Activated T-helper 1 cell treated with anti-CD3 and anti-CD28 coated beads, Interleukin-2, amount 50 U/mL, for 16 hours (primary cell): ENCODE results near the gene FLT1.

Experiments
- DNase-seq, 2 donors: peaks; one replicate each; pipeline ENCODE4 v3.0.0-alpha.2; 2020; ENCODE audit warnings: low read depth in 1 of 2, low spot score in 1 of 2

The FLT1 gene

DNA sequence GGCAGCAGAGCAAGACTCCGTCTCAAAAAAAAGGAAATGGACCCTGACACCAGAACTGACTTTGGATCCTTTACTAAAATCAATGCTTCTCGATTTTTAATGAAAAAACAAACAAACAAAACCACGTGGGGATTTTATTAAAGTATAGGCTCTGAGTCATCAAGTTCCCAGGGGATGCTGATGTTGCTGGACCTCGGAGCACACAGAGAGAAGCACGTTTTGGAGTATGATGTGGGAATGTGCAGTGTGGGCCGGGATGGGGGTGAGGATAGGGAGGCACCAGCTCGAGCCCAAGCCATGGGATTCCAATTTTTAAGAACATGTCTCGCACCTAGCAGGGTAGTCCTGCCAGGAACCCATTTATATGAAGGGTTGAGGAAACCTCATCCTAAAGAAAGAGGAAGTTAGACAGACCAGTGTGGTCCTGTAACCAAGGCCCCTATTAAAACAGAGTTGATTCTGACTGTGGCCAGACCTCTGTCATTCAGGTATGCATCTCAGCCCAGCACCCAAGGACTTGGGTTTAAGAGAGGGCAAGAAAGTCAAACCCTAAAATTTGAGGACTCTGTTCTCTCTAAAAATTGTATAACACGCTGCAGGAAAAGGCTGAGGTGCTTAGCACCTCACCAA is 6.4 kb downstream of the FLT1 start:
- no peak for DNase-seq

DNA sequence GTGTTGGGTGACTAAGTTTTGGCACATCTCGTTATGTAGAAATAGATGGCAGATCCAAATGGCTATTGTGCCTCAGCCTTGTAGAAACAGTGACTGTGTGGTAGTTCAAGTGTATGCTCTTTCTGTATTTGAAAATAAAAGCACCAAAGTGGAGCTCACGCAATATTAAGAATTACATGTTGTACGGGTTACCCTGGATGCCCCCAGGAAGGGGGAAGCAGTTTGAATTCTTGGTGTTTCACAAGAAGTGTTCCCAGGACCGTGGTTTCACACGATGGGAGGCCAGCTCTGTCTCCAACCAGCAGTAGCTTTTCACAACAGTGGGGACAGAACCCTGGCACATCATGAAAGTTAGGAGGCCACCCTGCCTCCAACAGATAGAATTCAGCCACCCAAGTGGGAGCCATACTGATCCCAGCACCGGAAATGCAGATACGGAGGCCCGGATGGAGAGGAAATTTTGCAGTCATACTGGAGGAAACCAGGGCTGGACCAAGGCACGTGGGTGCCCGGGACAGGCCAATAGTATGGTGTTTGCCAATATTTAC is 8.9 kb downstream of the FLT1 start:
- no peak for DNase-seq

DNA sequence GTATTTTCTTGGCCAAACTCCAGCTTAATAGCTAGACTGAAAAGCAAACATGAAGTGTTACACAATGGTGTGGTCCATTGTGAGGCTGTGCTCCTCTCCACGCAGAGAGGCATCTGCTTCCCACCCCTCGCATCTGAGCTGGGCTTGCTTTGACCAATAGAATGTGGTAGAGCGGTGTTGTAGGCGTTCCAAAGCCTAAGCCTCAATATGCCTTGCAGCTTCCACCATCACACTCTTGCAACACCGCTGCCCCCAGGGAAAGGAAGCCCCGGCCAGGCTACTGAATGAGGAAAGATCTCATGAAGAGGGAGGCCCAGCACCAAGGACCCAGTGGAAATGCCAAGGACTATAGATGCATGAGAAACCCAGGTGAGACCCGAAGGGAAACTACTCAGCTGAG is 9.4 kb downstream of the FLT1 start:
- DNase-seq, result no peak

DNA sequence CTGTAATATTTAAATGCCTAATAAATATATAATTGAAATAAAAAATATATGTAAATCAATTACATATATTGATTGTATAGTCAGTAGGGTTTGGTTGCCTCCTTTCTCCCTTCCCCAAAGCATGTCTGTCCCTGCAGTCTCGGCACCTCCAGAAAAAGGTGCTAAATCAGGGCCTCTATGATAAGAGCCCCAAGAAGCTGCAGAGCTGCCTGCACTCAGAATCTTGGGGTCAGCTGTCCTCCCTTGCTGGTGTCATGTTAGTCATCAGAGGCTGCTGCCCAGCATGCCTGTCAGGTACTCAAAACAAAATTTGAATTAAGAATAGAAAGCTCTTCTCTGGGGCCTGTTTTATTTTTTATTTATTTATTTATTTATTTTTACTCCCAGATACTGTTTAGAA is 9.8 kb downstream of the FLT1 start:
- no peak for DNase-seq

DNA sequence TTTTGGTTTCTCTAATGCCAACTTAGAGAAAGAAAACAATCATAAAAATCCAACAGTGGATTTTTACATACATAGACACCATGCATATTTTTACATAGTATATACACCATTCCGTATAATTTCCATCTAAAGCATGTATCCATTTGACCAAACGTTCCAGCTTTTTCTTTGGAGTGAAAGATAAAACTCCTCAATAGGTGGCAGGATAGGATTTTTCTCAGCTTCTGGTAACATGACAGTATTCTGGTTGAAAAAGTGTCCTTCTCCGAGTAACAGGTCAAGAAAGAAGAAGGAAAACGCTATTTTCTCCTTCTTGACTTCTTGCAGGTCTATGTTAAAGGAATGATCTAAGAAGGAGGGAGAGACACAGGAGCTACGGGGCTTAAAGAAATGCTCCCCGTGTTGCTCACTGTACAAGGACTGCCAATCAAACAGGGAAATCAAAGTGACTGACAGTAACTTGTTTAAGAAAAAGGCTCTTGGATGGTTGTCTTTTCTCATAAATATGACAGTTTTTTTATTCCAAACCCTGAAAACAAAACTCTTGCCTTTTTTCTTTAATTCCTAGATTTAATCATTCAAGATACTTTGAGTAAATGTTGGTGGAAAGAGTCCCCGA is 11.5 kb downstream of the FLT1 start:
- no peak for DNase-seq

DNA sequence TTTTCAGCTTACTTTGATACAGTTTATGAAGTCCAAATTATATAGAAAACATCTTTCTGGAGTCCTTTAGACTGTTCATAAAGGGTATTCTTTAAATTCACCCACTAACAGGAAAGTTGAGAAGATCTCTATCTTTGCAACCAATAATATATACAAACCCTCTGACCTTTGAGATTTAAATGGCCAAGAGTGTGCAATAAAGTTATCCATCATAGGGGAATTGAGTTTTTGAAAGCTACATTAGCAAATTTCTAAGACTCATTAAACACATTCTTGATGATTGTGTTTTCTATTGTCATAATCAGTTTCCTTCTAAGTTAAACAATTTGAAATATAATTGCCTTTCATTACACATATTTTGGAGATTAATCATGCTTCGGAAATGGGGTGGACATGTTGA is 15.9 kb downstream of the FLT1 start:
- no peak for DNase-seq

DNA sequence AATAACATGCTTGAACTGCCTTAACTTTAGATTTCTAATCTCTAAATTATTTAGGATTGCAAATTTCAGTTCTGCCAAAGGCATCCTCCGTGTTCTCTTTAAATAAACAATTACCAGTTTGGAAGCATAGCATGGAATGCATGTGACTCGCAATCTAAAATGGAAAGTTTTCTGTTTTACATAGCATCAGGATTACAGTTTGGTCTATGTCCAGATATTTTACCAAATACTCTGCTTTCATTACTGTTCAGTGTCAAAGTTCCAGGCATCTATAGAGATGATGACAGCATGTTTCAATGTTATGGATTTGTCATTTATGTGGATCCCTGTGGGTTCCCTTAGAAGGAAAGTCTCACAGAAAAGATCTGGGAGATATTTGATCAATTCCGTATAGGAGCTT is 16.8 kb downstream of the FLT1 start:
- DNase-seq, result no peak

DNA sequence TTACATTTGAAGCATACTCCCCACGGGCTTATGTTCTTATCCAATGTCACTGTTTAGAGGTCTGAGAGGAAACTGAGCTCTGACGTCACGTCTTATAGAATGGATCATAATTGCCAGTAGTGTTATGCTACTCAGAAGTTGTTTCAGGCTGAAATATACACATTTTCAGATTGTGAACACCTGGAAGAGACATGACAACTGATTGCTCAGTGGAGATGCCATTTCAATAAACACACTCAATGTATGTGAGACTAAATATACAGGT is 17.3 kb downstream of the FLT1 start:
- DNase-seq, result no peak

DNA sequence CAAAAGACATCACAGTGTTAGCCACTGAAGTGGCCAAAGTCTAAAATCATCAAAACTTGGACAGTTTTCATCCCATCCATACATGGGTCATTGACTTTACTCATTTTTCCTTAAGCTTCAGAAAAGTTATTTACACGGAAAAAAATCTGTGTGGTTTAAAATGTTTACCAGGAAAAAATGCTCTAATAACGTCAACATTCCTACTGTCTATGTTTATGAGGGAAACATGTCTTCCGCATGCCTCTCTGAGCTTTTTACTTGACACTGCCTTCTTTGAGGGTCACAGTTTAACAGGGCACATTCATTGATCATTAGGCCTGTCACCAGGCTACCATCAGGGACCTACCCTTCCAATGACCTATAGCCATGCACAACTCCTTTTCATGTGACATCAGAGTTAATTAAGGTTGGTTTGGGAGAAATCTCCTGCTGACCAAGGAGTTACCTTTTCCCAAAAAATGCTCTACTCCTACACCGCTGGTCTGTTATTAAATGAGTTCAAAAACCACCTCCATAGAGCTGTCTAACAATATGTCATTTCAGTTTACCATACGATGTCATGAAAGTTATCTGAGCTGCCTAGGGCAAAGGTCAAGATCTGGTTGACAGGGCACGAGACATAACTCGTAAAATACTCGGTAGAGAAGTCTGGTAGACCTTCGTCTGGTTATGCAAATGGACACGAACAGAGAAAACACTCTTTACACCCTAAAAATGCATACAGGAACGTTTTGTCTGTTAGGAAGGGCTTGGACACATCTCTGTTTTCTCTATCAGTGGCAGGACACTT is 17.8 kb downstream of the FLT1 start:
- DNase-seq, result no peak

DNA sequence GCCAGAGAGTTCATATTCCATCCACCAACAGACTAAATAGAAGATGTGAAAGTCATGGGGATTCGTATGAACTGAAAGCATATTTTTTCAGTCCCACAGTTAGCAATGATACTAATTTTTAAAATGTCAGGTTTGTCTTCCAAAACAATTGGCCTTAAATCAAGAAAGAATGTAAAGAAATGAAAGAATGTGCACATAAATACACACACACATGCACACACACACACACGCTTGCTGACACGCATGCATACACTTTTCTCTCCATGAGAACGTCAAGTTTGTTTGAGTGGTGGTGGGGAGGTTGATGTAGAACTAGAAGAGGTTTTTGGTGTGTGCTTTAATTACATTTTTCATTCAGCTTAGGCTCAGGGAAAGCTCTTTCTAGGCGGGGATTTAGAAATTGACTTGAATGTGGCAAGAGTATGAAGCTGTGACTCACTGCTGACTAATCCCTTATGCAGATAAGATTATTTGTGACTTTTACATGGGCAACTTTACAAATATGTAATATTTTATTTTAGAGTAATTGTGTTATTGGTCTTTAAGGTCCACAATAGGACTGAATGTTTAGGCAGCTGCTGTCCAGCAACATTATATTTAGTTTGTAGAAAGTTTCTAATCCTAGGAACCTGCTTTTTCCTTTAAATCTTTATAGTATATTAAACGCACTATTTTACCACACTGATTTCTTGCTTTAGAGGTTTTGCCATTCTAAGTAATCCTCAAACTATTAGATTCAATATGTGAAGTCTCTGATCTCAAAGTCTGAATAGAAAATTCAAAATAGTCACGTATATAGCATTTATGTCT is 18.8 kb downstream of the FLT1 start:
- no peak for DNase-seq

DNA sequence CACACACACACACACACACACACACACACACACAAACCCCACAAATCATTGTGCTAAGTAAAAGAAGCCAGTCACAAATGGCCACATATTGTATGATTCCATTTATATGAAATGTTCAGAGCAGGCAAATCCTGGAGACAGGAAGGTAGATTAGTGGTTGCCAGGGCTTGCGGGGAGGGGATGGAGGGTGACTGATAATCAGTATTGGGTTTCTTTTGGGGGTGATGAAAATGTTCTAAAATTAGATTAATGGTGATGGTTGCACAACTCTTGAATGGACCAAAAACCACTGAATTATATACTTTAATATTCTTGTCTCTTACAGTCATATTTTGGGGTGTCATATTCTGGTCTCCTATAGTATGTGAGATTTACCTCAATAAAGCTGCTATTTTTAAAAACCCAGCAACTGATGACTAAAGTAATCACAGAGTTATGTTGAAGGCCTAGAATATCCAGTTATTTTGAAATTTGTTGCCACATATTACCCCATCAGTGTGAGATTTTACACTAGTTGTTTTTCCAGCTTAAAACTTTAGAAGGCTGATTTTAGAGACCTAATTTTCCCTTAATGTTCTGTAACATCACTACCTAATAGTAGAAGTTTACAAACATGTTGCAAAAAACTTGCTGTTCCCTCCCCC is 20.3 kb downstream of the FLT1 start:
- no peak for DNase-seq

DNA sequence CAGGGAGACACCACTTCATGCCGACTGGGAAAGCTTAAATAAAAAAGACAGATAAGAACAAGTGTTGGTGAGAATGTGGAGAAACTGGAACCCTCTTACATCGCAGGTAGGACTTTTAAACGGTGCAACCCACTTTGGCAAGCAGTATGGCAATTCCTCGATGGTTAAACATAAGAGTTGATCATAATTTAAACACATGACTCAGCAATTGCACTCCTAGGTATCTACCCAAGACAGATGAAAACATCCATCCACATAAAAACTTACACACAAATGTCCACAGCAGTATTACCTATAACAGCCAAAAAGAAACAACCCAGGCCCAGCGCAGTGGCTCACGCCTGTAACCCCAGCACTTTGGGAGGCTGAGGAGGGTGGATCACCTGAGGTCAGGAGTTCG is 21.9 kb downstream of the FLT1 start:
- DNase-seq, result no peak

DNA sequence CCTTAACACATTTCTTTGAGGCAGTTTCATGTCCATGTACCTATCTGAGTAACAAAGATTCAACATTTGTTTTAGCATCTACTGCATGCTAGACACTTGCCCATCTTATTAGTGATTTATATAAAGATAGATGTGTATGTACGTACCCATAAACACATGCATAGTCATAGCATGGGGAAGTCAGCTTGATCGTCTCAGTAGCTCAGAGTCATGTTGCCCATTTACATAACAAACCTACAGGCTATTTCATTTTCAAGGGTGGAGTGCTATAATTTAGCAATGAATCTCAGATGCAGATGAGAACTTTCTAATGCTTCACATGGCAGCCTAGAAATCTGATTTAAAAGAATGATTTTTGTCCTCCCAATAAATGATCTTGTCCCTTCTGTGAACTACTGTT is 23.5 kb downstream of the FLT1 start:
- no peak for DNase-seq

DNA sequence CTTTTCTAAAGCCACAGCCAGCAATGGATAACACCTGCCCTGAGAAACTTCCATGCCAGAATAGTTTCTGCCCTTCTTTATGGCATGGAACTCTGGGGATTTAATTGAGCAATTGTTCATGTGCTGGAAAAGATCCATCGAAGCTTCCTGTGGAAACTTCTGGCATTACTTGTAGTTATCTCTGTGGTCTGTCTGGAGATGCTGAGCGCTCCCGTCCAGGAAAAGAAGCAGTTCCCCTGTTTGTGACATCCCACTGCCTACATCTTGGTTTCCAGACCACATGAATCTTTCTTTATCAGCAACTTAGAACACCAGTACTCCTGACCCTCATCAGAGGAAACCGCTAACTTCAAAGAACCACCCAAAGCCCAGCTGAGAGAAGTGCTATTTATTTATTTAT is 24.6 kb downstream of the FLT1 start:
- no peak for DNase-seq

DNA sequence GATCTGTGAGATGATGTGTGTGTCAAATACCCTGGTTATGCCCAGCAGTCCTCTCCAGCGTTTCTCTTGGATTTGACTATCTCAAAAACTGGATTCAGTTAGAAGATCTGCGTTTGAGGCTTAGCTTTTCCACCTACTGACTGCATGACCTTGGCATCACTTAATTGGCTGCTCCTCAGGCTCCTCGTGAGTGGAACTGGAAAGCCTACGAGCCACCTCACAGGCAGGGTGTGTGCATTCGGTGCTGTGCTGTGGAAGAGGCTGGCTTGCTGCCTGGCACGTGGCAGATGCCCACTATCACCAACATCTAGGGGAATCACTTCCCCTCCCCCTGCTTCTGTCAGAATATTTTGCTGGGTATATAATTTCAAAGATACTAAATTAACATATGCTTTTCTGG is 25.6 kb downstream of the FLT1 start:
- no peak for DNase-seq

DNA sequence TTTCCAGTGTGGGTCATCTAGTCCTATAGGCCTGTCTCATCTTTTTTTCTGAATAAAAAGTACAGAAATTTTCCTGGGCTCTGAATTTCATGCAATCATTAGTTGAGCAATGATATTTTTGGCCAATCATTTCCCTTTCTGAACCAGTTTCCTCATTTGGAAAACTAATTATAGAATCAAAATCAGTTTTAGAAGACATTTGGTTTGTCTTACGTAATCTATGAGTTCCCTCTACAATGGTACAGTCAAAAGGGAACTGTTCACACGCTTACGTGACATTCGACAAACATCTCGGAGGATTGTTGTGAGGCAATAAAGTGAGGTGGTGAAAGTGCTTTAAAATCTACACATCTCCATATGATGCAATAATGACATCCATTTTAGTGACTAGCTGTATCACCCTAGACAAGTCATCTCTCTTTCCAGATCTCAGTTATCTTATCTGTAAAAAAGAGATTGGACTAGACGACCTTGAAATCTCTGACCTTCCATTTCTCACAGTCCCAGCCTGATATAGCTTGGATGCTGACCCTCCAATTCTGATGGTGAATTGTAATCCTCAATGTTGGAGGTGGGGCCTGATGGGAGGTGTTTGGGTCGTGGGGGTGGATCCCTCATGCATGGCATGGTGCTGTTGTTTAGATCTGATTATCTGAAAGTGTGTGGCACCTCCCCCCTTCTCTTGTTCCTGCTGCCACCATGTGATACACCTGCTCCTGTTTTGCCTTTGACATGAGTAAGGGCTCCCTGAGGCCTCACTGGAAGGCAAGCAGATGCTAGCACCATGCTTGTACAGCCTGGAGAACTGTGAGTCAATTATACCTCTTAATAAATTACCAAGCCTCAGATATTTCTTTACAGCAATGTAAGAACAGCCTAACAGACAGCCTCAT is 26.7 kb downstream of the FLT1 start:
- no peak for DNase-seq

DNA sequence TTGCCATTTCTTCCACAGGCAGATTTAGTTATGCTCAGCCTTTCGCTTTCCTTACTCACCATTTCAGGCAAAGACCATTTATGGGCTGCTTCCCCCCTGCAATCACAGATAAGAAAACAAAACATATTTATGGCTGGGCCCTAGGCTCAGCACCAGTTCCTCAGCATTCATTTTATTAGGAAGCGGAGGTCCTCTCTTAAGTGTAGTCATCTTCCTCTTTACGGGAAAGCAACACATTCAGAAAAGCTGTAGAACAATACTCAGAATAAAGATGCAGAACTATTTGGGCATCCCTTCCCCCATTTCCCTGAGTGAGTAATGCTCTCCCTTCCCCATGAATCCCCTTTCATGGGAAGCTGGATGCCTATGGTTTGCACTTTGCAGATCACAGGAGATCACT is 27.9 kb downstream of the FLT1 start:
- no peak for DNase-seq

DNA sequence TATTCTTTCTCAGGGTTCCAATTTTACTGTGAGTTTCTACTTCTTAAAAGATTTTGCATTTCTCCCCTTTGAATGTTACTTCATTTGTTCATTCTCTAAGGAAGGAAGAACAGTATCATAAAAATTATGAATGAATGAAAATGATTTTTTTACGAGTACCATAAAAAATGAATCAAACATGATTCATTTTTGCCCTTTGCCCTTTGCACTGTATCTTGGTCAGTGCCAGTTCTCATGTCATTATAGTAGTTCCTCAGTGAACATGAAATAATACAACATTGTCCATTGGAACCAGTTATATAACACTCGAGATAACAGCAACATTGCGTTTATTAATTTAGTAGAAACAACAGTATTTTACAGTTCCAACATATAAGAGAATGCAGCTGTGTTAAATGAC is 28.8 kb downstream of the FLT1 start:
- DNase-seq, result no peak

DNA sequence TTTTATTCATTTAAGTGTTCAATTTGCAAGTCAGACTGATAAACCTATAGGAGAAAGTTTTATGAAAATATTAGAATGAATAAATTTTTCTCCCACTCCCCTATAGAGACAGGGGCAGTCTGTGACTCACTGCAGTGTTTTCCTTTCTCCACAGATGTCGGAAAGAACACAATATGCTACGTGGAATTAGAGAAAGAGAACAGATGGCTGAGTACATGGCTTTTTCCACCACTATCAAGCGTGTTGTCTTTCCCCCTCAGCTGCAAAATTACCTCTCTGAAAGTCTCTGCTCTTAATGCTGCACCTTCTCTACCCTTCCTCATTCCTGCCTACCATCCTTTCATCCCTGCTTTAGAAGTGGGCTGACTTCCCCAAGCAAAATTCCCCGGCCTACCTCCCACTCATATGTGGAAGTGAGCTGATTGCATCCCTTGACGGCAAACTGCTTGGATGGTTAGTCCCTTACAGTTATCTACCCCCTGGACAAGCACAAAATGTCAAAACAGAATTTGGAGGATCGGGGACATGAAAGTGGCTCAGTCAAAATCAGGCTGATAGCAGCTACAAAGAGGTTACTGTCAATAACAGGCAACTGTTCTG is 30.0 kb downstream of the FLT1 start:
- no peak for DNase-seq

DNA sequence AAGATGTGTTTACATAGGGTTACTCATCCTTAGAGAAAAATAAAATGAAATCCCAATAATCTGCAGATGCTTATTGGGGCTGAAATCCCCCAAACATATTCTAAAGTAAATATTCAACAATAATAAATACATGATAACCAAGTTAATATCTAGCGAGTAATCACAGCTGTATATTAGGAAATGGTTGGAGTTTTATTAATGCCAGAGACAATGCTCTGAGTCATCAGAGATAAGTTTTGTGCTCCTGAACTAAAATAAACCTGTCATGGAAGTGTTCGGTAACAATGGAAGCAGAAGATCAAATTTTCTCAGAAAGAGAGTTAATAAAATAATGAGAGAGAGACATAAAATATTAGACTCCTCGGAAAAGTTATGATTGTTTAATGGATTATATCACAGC is 31.4 kb downstream of the FLT1 start:
- DNase-seq, result no peak
